HG03457 (cell line): ENCODE measurements around the gene CLMN.

Experiments used
- ATAC-seq: cut with Tn5 transposase; IDR thresholded peaks from one replicate; pipeline ENCODE4 v1.9.1; 2021; ENCODE audit warnings: moderate number of reproducible peaks; ENCODE audit not compliant: unreplicated experiment

Gene CLMN

DNA sequence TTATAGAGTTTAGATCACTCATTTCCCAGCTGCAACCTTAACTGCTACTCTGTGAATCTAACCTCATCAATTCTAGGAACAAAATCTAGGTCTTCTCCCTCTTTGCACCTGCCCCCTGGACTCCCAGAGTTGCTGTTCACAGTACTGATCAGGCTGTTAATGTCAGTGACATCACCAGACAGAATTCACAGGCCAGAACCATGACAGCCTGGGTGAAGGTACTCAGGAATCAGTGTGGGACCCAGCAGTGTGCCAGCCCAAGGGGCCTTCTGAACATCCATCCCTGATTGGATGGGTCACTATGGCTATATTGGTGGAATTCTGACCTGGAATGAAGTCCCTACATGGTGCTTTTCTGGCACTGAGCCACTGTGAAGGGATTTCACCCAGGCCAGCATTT, 72.8 kb downstream of the CLMN start:
- ATAC-seq: no peak

GRCh38 chr14:95245334-95245733, 74.4 kb downstream of the CLMN start:
- no peak for ATAC-seq

- no peak for ATAC-seq
Observed at GRCh38 chr14:95244587-95244986, 75.1 kb downstream of the CLMN start.

- ATAC-seq: no peak
Observed at GRCh38 chr14:95242870-95243269, 76.8 kb downstream of the CLMN start.

DNA sequence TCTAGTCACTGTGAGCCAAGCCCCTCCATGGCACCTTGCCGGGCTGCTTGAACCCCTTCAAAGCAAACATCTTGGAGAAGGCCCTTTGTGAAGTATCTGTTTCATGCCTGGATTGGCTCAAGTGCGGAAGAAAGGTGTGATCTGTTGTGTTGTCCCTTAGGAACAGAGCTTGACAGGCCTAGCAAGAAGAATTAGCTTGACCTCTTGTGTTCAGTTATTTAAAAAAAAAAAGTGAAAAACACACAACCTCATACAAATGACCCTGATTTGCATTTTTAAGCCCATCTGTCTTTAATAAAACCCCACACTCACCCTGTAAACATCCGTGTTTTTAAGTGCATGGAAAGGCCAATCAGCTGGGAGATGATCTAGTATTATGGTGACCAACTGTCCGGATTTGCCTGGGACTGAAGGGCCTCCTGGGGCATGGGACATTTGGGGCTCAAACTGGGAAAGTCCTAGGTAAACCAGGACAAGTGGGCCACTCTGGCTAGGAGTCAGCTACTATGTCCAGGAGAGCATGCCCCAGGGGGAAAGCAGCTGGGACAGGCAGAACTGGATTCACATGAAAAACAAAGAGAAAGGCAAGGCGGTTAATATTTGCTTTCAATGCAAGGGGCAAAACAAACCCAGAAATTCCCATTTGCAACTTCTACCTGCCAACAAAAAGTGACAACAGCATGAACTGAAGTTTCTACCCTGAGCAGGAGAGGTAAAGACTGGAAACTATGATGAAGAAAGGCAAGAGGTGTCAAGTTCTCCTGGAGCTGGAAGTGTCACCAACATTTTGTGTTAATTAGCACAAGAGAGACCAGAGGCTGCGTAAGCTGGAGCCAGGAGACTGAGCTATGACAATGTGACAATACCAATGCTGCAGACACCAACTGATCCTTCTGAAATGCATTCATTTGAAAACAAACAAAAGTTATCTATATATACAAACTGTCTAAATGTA, 78.6 kb downstream of the CLMN start:
- no peak for ATAC-seq

DNA sequence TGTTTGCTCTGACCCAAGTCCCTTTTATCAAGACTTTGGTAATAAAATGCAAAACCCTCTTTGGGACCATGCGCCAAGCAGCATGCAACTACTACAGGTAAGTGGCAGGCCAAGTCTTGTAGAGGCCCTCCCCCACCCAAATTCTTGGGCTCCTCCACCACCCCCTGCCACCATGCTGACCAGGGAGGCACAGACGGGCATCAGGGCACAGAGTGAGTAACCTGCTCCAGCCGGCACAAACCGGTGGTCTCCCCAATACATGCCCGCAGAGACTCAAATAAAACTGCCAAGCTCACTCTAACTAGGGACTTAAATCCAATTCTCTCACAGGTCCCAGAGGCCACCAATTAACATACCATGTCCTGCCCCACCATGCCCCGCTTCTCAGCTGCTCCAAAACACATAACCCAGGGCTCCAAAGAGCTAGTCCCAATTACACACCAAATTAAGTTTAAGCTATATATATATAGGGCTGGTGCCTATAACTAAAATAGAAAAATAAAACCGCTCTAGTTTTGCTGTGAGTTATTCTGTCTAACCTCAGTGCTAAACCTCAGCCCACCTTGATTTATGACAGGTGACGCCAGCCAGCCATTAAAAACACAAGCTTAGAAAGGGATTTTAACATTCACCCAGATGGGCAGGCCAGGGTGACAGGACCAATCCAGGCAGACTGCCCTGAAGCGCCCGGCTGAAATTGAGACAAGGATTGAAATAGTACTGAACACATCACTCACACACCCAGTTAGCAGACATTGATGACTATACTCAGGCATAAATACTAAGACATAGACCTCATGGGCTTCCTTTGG, 81.0 kb downstream of the CLMN start:
- no peak for ATAC-seq

DNA sequence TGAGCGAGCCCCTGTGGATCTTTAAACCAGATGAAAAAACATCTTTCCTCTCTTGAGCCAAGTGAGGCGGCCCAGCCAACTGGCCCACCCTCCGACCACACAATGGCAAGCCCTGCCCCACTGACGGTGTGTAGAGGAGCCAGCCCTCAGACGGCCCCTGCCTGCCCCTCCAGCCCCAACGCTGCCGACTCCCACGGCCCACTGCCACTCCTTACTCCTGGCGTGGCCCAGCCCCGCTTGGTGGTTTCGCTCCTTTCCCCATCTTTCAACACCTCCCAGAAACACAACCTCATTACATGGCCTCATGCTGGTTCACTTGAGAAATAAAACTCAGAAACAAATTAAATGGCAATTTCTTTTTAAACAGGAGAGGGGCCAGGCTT, 81.8 kb downstream of the CLMN start:
- ATAC-seq: no peak

GRCh38 chr14:95237121-95237957, 82.4 kb downstream of the CLMN start:
- no peak for ATAC-seq

DNA sequence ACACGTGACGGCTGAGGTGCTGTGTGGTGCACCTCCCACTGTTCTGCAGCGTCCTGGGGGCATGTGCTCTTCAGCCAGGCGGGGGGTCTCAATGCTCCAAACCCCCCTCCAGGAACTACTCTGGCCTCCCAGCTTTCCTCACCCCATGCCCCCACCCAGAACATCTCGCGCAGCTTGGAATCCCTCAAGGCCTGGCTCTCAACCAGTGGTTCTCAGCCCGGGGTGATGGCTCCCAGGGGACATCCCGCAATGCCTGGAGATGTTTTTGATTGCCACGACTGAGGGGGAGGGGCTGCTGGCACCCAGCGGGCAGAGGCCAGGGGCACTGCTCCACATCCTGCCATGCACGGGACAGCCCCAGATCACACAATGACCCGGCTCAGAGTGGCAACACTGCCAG, 83.5 kb downstream of the CLMN start:
- no peak for ATAC-seq

DNA sequence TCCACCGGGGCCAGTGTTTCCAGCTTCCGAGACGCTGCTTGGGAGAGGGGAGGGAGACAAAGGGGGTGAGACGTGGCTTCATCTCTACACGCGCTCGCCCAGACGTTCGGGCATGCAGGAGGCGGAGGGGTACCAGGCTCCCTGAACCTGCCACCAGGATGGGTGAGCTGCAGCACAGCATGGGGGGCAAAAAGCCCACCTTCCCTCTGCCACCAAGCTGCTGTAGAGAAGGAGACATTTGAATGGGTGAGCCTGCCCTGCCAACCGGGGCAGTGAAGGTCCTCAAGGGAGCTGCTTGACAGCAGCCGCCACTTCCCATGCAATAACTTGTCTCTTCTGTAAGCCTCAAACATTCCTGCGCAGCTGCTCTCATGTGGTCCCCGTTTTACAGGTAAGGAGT, 83.9 kb downstream of the CLMN start:
- no peak for ATAC-seq

GRCh38 chr14:95235351-95235750, 84.4 kb downstream of the CLMN start:
- no peak for ATAC-seq

DNA sequence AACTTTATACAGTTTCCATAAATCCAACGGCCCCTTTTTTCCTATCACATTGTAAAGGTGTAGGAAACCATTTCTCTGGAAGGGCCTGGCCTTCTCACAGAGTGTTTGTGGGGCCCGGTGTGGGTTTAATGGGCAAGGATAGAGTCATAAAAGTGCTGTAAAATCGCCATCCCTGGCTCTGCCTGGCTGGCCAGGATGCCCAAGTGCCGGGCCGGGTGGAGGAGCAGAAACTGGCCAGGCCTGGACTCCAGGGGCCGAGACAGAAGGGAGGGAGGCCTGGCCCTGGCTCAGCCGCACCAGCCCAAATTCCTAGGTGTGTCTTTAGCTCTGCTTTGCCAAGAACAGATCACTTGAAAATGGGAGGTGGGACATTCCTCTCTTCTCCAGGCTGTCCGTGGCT, 85.3 kb downstream of the CLMN start:
- no peak for ATAC-seq

- peak; percentile 83 for ATAC-seq
Observed at GRCh38 chr14:95233702-95234241, 85.9 kb downstream of the CLMN start.

GRCh38 chr14:95232894-95233584, 86.7 kb downstream of the CLMN start:
- ATAC-seq: no peak

GRCh38 chr14:95231966-95232633, 87.6 kb downstream of the CLMN start:
- no peak for ATAC-seq

- no peak for ATAC-seq
Observed at GRCh38 chr14:95229749-95230148, 90.0 kb downstream of the CLMN start.

GRCh38 chr14:95228240-95228639, 91.5 kb downstream of the CLMN start:
- no peak for ATAC-seq

- no peak for ATAC-seq
Observed at GRCh38 chr14:95227279-95227860, 92.3 kb downstream of the CLMN start.

- ATAC-seq: no peak
Observed at GRCh38 chr14:95226801-95227200, 92.9 kb downstream of the CLMN start.
